ENCODE measurements around the gene ARHGEF28.

DNA sequence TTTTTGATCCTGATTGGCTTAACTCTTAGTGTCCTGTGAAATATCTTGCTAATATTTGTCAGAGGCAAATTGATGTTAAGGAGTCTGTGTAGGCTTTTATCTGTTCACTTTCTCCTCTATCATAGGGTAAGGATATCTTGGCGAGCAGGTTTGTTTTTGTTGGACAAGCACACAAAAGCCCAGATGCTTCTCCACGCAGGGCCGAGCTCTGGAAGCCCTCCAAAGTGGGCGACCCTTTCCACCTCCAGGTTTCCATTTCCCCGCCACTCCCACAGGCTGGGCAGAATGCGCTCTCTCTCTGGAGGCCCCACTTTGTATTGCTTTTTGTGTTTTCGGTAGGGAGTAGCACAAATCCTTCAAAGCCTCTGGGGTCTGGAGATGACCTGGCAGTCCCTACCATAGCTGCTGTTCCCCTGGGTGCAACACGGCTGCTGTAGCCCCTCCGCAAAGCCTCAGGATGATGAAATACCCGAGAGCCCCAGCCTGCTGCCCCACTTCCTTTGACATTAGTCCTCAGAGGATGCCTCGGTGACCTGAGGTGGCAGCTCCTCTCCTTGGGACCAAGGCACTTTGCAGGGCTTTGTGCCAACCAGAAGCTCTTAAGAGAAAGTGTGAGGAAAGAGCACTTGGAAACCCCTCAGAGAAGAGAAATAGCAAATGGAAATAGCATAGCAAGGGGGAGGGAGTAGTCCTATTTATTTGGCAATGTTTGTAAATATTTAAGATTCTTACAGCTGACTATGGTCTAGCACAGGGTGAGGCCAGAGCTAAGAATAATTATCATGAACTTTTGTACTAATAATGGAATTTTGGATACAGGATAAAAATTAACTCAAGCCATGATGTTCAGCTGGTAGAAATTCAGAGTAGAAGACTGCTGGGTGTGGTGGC, 122.8 kb downstream of the ARHGEF28 start:
- TF ChIP-seq, protein P1, sequence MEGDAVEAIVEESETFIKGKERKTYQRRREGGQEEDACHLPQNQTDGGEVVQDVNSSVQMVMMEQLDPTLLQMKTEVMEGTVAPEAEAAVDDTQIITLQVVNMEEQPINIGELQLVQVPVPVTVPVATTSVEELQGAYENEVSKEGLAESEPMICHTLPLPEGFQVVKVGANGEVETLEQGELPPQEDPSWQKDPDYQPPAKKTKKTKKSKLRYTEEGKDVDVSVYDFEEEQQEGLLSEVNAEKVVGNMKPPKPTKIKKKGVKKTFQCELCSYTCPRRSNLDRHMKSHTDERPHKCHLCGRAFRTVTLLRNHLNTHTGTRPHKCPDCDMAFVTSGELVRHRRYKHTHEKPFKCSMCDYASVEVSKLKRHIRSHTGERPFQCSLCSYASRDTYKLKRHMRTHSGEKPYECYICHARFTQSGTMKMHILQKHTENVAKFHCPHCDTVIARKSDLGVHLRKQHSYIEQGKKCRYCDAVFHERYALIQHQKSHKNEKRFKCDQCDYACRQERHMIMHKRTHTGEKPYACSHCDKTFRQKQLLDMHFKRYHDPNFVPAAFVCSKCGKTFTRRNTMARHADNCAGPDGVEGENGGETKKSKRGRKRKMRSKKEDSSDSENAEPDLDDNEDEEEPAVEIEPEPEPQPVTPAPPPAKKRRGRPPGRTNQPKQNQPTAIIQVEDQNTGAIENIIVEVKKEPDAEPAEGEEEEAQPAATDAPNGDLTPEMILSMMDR (IDR thresholded peaks at IDR 0.05 in 4 of 5, conservative IDR thresholded peaks at IDR 0.05 in 1 of 5), result no peak
- no peak for TF ChIP-seq POLR2A (IDR thresholded peaks at IDR 0.05)
